GM08714 (cell line): ENCODE measurements around the gene OR7A17.

ENCODE experiments used
- H3K4me3 ChIP-seq: fragments of 200-500 bp; sonication (Bioruptor generic); 2 replicates; pipeline ENCODE4 v1.5.1; 2014; ENCODE audit warnings: mild to moderate bottlenecking, low read length, inconsistent platforms
- ZNF274 ChIP-seq: IDR thresholded peaks from 2 replicates; pipeline ENCODE4 v1.6.1; 2012; ENCODE audit warnings: mild to moderate bottlenecking, low read depth, low read length

OR7A17 gene

GRCh38 chr19:14837391-14837790 lies 48.5 kb downstream of the OR7A17 start:
- no peak for TF ChIP-seq ZNF274
- no peak overlapping the region for H3K4me3 ChIP-seq

GRCh38 chr19:14835011-14835410 lies 50.9 kb downstream of the OR7A17 start, which contains the start of the genes OR7A5 and OR7C1:
OR7A5 (minus strand) TSS chr19:14835185; CDS start chr19:14828241, 6,944 bp downstream.
OR7C1 (minus strand) TSS chr19:14835185; CDS start chr19:14800136, 35,049 bp downstream.
- TF ChIP-seq ZNF274 = no peak
- no peak within 1 kb of the TSS for H3K4me3 ChIP-seq

- H3K4me3 ChIP-seq = no peak overlapping the region
- no peak for TF ChIP-seq ZNF274
These were observed 55.2 kb downstream of the OR7A17 start for GRCh38 chr19:14830702-14831101.
